K562 (cell line): ENCODE results near the gene PHLDB2. TPM values are rescaled to one million over a fixed set of nuclear protein-coding genes. Genes with fewer than 3 reads are reported as not detected.

Experiments
- ATAC-seq: fragments of 200-7000 bp; cut with Tn5 transposase; 3 replicates; pipeline ENCODE4 v1.9.1; 2020; ENCODE audit warnings: moderate library complexity
- BruUV-seq: library from RNA; stranded (reverse); fragments of 400-500 nt; replicated peaks from 2 replicates; lab custom pipeline; 2021; lab: Mats Ljungman, UMichigan
- CTCF ChIA-PET: fragments of 300-600 bp; formaldehyde crosslinking; extraction: SDS; loops from one replicate; lab custom pipeline; 2021; ENCODE audit warnings: low intra/inter-chr PET ratio; lab: Yijun Ruan, JAX
- POLR2A ChIA-PET: fragments of 300-600, 350-650 bp; sonication (Branson Sonifier 250); formaldehyde crosslinking; extraction: SDS; loops from one replicate; lab custom pipeline; 2021; ENCODE audit warnings: antibody characterized with exemption, inconsistent platforms; lab: Yijun Ruan, JAX
- DNase-seq, 4 experiments: peaks; one replicate each; pipeline versions ENCODE4 v3.0.0 to v3.0.0-alpha.2; 2011 to 2018; ENCODE audit warnings: low spot score in 3 of 4, mixed read lengths in 3 of 4; ENCODE audit errors: extremely low read depth in 1 of 4
- FAIRE-seq: peaks from 2 replicates; lab custom pipeline; 2011; peaks lifted over from hg19 to GRCh38; lab: Jason Lieb, UNC
- H2AFZ ChIP-seq: 2 replicates; pipeline ENCODE4 v1.6.0; 2011; ENCODE audit warnings: low read depth, low read length, control low read depth, inconsistent platforms
- H3K27ac ChIP-seq: fragments of 200-600 bp; 3 replicates; pipeline ENCODE4 v1.8.0; 2011; ENCODE audit warnings: low read depth, mild to moderate bottlenecking, control low read depth, inconsistent platforms, low read length, moderate library complexity, mixed read lengths; ENCODE audit errors: extremely low read depth
- H3K27me3 ChIP-seq, 2 experiments: fragments of 300-600 bp in 1 of 2; 2 replicates in 1 of 2; 3 replicates in 1 of 2; pipeline versions ENCODE4 v1.6.0 to v1.8.0; 2011; ENCODE audit warnings: inconsistent platforms in 2 of 2, low read length in 2 of 2, mild to moderate bottlenecking in 1 of 2, mixed read lengths in 1 of 2, moderate library complexity in 1 of 2; ENCODE audit not compliant: control insufficient read depth in 2 of 2, insufficient read depth in 2 of 2
- H3K36me3 ChIP-seq: fragments of 300-600 bp; 3 replicates; pipeline ENCODE4 v1.8.0; 2011; ENCODE audit warnings: mild to moderate bottlenecking, low read length, inconsistent platforms; ENCODE audit not compliant: control insufficient read depth, insufficient read depth
- H3K4me1 ChIP-seq, 2 experiments: fragments of 200-600 bp in 1 of 2; replicated peaks in 1 of 2; 2 replicates in 1 of 2; 3 replicates in 1 of 2; pipeline versions ENCODE4 v1.5.1 to v1.8.0; 2011; ENCODE audit warnings: inconsistent platforms in 2 of 2, low read length in 2 of 2, mild to moderate bottlenecking in 1 of 2, mixed read lengths in 1 of 2, moderate library complexity in 1 of 2; ENCODE audit not compliant: control insufficient read depth in 2 of 2, insufficient read depth in 2 of 2
- H3K4me2 ChIP-seq: 2 replicates; pipeline ENCODE4 v1.6.1; 2011; ENCODE audit warnings: low read length, control low read depth, inconsistent platforms, mixed read lengths; ENCODE audit not compliant: insufficient read depth
- H3K4me3 ChIP-seq: fragments of 200-600 bp; sonication (generic), shearing (Covaris generic); 2 replicates; pipeline ENCODE4 v1.5.1; 2016; ENCODE audit warnings: control low read depth, inconsistent platforms
- H3K79me2 ChIP-seq: fragments of 200-600 bp; 3 replicates; pipeline ENCODE4 v1.8.0; 2011; ENCODE audit warnings: low read length, inconsistent platforms; ENCODE audit not compliant: control insufficient read depth, insufficient read depth
- H3K9ac ChIP-seq, 2 experiments: 2 replicates each; pipeline versions ENCODE4 v1.6.0 to v1.6.1; 2011; ENCODE audit warnings: low read depth in 2 of 2, low read length in 2 of 2, control low read depth in 1 of 2, inconsistent platforms in 1 of 2, mild to moderate bottlenecking in 1 of 2, mixed read lengths in 1 of 2; ENCODE audit not compliant: insufficient read depth in 1 of 2
- H3K9me1 ChIP-seq: one replicate; pipeline ENCODE4 v1.6.0; 2011; ENCODE audit warnings: inconsistent platforms, mild to moderate bottlenecking, low read length, moderate library complexity; ENCODE audit not compliant: control insufficient read depth, insufficient read depth
- H3K9me3 ChIP-seq: replicated peaks from 2 replicates; pipeline ENCODE4 v1.5.1; 2011; ENCODE audit warnings: low read depth, low read length, inconsistent platforms; ENCODE audit not compliant: control insufficient read depth, insufficient read depth
- H4K20me1 ChIP-seq: replicated peaks from 2 replicates; pipeline ENCODE4 v1.6.1; 2011; ENCODE audit warnings: low read length, inconsistent platforms, mixed read lengths; ENCODE audit not compliant: control insufficient read depth, insufficient read depth
- ATF3 ChIP-seq, 2 experiments: fragments of 450-650 bp in 1 of 2; sonication (generic) in 1 of 2; formaldehyde crosslinking in 1 of 2; IDR thresholded peaks in 1 of 2; conservative IDR thresholded peaks in 1 of 2; 2 replicates each; pipeline versions ENCODE4 v1.6.1 to v1.8.1; 2016 to 2023; ENCODE audit warnings: mild to moderate bottlenecking in 2 of 2, moderate library complexity in 2 of 2, inconsistent platforms in 1 of 2, missing genetic modification reagents in 1 of 2
- CHD1 ChIP-seq: fragments of 200-600 bp; sonication (generic); IDR thresholded peaks from one replicate; pipeline ENCODE4 v1.6.1; 2012; ENCODE audit warnings: mild to moderate bottlenecking, moderate library complexity, low read length, inconsistent platforms
- ELF1 ChIP-seq: fragments of 200-800 bp; sonication (Bioruptor generic); IDR thresholded peaks from 2 replicates; pipeline ENCODE4 v1.6.1; 2016; ENCODE audit warnings: missing genetic modification characterization, missing compliant biosample characterization
- FOXK1 ChIP-seq: sonication (generic); formaldehyde crosslinking; IDR thresholded peaks from 2 replicates; pipeline ENCODE4 v1.8.0; 2022; ENCODE audit warnings: missing genetic modification reagents, mild to moderate bottlenecking, borderline replicate concordance
- KLF1 ChIP-seq: fragments of 450-650 bp; IDR thresholded peaks from 2 replicates; pipeline ENCODE4 v1.6.1; 2016; ENCODE audit warnings: missing genetic modification characterization, missing compliant biosample characterization
- LARP7 ChIP-seq: fragments of 450-650 bp; IDR thresholded peaks from 2 replicates; pipeline ENCODE4 v1.6.1; 2016
- NFE2L1 ChIP-seq: fragments of 450-650 bp; IDR thresholded peaks from 2 replicates; pipeline ENCODE4 v1.6.1; 2016; ENCODE audit warnings: missing genetic modification characterization, low read depth, mild to moderate bottlenecking, missing compliant biosample characterization, moderate library complexity, borderline replicate concordance
- NR2F6 ChIP-seq: fragments of 450-650 bp; formaldehyde crosslinking; IDR thresholded peaks from 2 replicates; pipeline ENCODE4 v1.4.0; 2020; ENCODE audit warnings: mild to moderate bottlenecking
- RBM15 ChIP-seq: fragments of 200-400 bp; formaldehyde crosslinking; IDR thresholded peaks from 2 replicates; pipeline ENCODE4 v1.6.1; 2018; ENCODE audit warnings: mild to moderate bottlenecking, low read length, moderate library complexity; ENCODE audit not compliant: insufficient read depth
- RFX1 ChIP-seq: fragments of 450-650 bp; IDR thresholded peaks from 2 replicates; pipeline ENCODE4 v1.6.1; 2016; ENCODE audit warnings: mild to moderate bottlenecking, moderate library complexity
- SMAD1 ChIP-seq: fragments of 150-350 bp; IDR thresholded peaks from 2 replicates; pipeline ENCODE4 v1.6.1; 2014; ENCODE audit warnings: low read length, low read depth; ENCODE audit not compliant: partially characterized antibody
- TSC22D4 ChIP-seq: fragments of 450-650 bp; IDR thresholded peaks from 2 replicates; pipeline ENCODE4 v1.6.1; 2016; ENCODE audit warnings: missing genetic modification characterization, missing biosample characterization, control low read depth
- WHSC1 ChIP-seq: IDR thresholded peaks from one replicate; pipeline ENCODE4 v1.6.1; 2012; ENCODE audit warnings: low read length, control low read depth, inconsistent platforms
- ZKSCAN3 ChIP-seq: fragments of 250-450 bp; sonication (Bioruptor Pico); IDR thresholded peaks from 2 replicates; pipeline ENCODE4 v1.4.0; 2020
- ZNF184 ChIP-seq: sonication (generic); formaldehyde crosslinking; IDR thresholded peaks from 2 replicates; pipeline ENCODE4 v1.5.0; 2020; ENCODE audit warnings: missing genetic modification reagents
- whole genome bisulfite sequencing: fragments of 100-300 bp; shearing (Covaris generic); methylation state at CpG from one replicate; pipeline ENCODE4 v1.1.6; 2016; ENCODE audit warnings: low coverage, mixed read lengths; ENCODE audit not compliant: insufficient coverage; ENCODE audit errors: missing lambda C conversion rate; 5-methylcytosine and 5-hydroxymethylcytosine counted together
- in situ Hi-C: fragments of 300-500 bp; cut with MboI; formaldehyde crosslinking; loops from 4 replicates; pipeline ENCODE4 v1.15.0; 2018; ENCODE audit warnings: inconsistent platforms, mixed read lengths
- intact Hi-C: fragments of 100-400 bp; cut with micrococcal nuclease; formaldehyde crosslinking; loops from 2 replicates; pipeline ENCODE4 v1.14.2; 2022
- polyA plus RNA-seq, 8 experiments: library from polyadenylated mRNA; depleted of rRNA in 4 of 8; stranded (reverse) in 5 of 8; unstranded in 3 of 8; fragments of >200 nt; fragmentation: Nextera tagmentation in 2 of 8; fragmentation: Illumina TruSeq in 1 of 8; extraction: Ambion mirVana in 2 of 8; extraction: Trizol in 1 of 8; gene quantifications; 2 replicates each; pipeline versions ENCODE4 v1.2.1 to v1.2.3, GENCODE V29; 2011 to 2014; ENCODE audit warnings: inconsistent platforms in 1 of 8, missing spikeins in 1 of 8
- total RNA-seq, 7 experiments: library from RNA; depleted of rRNA in 6 of 7; stranded (reverse); fragments of >200 nt in 6 of 7; fragmentation: Illumina TruSeq in 2 of 7; extraction: Trizol in 2 of 7; gene quantifications; 2 replicates each; pipeline versions ENCODE4 v1.2.1 to v1.2.3, GENCODE V29; 2011 to 2021; ENCODE audit warnings: low replicate concordance in 1 of 7
- TF ChIP-seq, protein P1 (sequence below): fragments of 450-650 bp; formaldehyde crosslinking; IDR thresholded peaks from 2 replicates; pipeline ENCODE4 v1.4.0; 2020; ENCODE audit warnings: mild to moderate bottlenecking

PHLDB2 gene
- total and polyA plus RNA-seq, 9 of the 15 experiments (the other 6 are each of a cell fraction or from before 2014, with no cell fraction given), result 0.04 TPM; not detected in 8

DNA sequence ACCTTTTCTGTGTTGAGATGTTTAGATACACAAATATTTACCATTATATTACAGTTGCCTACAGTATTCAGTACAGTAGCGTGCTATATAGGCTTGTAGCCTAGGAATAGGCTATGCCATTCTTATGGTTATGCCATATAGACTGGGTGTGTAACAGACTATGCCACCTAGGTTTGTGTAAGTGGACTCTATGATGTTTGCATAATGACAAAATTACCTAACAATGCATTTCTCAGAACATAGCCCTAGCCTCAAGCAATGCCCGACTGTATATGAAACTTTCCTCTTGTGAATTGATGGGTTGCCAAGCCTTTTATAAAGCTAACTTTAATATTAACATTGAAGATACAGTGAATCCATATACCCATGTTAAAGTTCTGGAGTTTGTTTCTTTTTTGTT lies 10.3 kb upstream of the PHLDB2 start:
- POLR2A ChIA-PET, result no interaction called here
- Histone ChIP-seq H3K4me2 (no peak overlapping the region), H3K36me3 (no peaks in the 10 kb centered on the region), H3K27ac (no peak overlapping the region), H3K4me1 (no peaks in the 10 kb centered on the region), H3K9ac (no peak overlapping the region), H2AFZ (no peak overlapping the region), H3K27me3 (no peaks in the 10 kb centered on the region), H3K9me3 (no peaks in the 10 kb centered on the region), H3K9me1 (no peaks in the 10 kb centered on the region), H3K79me2 (no peaks in the 10 kb centered on the region), H4K20me1 (no peaks in the 10 kb centered on the region), H3K4me3 (no peak overlapping the region)
- ATAC-seq (no peak), FAIRE-seq (no peak), DNase-seq (no peak)
- in situ Hi-C loops, result no loop called here
- TF ChIP-seq, protein P1, sequence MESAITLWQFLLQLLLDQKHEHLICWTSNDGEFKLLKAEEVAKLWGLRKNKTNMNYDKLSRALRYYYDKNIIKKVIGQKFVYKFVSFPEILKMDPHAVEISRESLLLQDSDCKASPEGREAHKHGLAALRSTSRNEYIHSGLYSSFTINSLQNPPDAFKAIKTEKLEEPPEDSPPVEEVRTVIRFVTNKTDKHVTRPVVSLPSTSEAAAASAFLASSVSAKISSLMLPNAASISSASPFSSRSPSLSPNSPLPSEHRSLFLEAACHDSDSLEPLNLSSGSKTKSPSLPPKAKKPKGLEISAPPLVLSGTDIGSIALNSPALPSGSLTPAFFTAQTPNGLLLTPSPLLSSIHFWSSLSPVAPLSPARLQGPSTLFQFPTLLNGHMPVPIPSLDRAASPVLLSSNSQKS (CRISPR knock-in tag), result no peak
- TF ChIP-seq RFX1, result no peak
- TF ChIP-seq RBM15, result no peak
- no peak for TF ChIP-seq FOXK1 (CRISPR knock-in tag)
- no peak for TF ChIP-seq CHD1
- TF ChIP-seq KLF1 (tag), result no peak
- TF ChIP-seq LARP7, result no peak
- no peak for TF ChIP-seq NR2F6
- no peak for TF ChIP-seq TSC22D4 (tag)
- no peak for TF ChIP-seq ZKSCAN3 (CRISPR knock-in tag)
- TF ChIP-seq ATF3 (IDR thresholded peaks at IDR 0.05), result no peak
- no peak for TF ChIP-seq ATF3 (CRISPR knock-in tag; conservative IDR thresholded peaks at IDR 0.05)
- no peak for TF ChIP-seq NFE2L1 (tag)
- TF ChIP-seq SMAD1, result no peak
- no peak for TF ChIP-seq ELF1 (tag)
- TF ChIP-seq WHSC1, result no peak
- TF ChIP-seq ZNF184 (CRISPR knock-in tag), result no peak
- WGBS, result 0% methylated on average over 2 of the region's 2 CpGs
- CTCF ChIA-PET, result no interaction called here
- intact Hi-C loops, result no loop called here
- BruUV-seq, result no TSS peak
